GM19397 (cell line): ENCODE measurements around the gene MOCS1.

Experiments
- ATAC-seq: cut with Tn5 transposase; IDR thresholded peaks from one replicate; pipeline ENCODE4 v1.9.1; 2021; ENCODE audit warnings: mild to moderate bottlenecking, moderate library complexity; ENCODE audit not compliant: unreplicated experiment

MOCS1 gene

GRCh38 chr6:39881851-39882530 is 52.3 kb downstream of the MOCS1 start:
- no peak for ATAC-seq

DNA sequence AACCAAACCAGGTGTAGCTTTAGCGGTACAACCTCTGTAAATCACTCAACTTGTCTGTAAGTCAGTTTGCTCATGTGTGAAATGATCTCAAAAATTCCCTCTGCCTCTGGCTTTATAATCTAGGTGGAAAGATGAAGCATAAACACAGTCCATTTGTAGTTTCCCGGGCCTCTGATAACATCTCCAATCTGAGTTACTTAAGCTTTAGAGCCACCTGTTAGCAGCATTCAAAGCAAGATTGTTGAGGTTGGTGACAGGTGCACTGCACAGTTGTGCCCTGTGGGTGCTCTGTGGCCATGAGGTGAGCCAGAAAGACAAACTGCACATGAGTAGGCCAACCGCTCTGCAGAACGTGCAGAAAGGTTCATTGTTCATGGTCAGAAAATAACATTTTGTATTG is 53.7 kb downstream of the MOCS1 start:
- ATAC-seq = no peak

DNA sequence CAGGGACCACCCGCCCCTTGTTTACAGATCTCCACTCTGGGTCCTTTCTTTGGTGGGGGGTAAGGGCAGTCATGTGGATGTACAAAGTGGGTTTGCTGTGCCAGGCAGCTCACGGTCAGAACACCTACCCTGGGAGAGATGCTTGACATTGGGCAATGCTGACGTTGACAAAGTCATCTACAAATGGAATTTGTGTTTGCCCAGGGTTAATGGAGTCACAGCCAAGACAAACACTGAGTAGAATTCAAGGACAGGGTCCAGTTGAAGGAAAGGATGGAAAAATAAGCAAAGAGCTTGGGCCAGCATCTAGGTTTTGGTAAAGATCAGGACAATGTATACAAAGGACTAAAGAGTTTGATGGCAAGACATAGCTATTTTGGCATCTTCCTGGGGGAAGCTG is 54.7 kb downstream of the MOCS1 start:
- ATAC-seq = no peak

DNA sequence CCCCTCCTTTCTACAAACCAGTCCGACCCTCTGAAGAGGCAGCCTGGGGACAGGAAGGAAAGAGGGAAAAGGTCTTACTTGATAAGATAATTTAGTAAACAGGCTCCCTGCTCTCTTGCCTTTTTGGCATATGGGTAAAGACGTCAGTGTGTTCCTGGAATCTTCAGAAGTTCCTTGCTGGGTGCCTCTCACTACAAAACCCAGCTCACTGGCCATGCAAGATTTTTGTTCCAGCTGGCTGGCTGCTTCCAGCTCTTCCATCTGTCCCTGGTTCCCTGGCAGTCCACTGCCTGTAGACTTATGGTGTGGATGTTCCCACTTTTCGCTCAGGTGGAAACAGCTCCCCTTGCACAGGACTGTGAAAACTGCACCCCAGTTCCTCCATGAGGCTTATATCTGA is 57.4 kb downstream of the MOCS1 start:
- ATAC-seq = no peak

DNA sequence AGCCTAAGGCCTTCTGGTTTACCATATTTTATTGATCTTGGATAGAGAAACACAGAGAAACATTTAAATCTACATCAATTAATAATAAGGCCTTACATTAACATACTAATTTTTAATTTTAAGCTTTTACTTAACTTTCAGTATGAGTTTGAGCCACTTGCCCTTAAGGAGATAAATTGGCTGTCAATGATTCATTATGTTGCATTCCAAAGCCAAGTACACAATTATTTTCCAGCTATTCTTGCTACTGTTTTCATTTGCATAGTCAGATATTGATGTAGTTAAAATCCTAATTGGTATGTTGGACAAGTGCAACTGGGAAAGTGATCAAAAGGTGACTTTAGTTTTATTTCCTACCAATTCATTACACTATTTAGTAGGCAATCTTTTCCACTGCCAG is 58.2 kb downstream of the MOCS1 start:
- no peak for ATAC-seq

DNA sequence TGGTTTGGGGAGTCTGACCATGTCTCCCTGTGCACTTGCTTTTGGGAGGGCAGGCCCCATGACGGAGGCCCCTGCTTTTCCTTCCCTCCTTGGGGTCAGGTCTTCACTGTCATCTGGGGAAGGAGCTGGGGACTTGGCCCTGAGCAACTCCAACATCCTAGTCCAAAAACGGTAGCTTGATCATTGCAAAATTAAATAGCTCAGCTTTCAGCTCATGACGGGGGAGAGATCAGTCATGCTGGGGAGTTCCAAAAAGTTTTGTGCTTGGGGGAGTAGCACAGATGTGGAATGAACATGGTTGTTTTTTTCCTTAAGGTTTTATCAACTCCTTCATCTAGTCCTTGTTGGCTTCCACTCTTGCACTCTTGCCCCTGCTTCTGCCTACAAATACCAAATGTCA is 60.8 kb downstream of the MOCS1 start:
- ATAC-seq = no peak

DNA sequence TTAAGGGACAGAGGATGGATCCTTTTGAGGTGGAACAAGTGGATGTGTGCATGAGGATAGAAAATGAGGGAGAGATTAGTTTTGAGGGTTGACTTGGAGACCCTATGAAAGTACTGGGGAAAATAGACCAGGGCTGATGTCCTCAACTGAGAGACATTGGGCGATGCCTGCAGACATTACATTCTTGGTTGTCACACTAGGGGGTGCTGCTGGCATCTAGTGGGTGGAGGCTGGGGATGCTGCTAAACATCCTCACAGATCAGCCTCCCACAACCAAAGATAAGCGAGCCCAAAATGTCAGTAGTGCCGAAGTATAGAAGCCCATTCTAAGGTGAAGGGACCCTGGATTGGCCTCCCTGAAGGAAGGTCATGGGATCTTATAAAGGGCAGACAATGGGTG is 63.3 kb downstream of the MOCS1 start:
- ATAC-seq = no peak

GRCh38 chr6:39867592-39867991 is 66.7 kb downstream of the MOCS1 start:
- ATAC-seq = no peak

DNA sequence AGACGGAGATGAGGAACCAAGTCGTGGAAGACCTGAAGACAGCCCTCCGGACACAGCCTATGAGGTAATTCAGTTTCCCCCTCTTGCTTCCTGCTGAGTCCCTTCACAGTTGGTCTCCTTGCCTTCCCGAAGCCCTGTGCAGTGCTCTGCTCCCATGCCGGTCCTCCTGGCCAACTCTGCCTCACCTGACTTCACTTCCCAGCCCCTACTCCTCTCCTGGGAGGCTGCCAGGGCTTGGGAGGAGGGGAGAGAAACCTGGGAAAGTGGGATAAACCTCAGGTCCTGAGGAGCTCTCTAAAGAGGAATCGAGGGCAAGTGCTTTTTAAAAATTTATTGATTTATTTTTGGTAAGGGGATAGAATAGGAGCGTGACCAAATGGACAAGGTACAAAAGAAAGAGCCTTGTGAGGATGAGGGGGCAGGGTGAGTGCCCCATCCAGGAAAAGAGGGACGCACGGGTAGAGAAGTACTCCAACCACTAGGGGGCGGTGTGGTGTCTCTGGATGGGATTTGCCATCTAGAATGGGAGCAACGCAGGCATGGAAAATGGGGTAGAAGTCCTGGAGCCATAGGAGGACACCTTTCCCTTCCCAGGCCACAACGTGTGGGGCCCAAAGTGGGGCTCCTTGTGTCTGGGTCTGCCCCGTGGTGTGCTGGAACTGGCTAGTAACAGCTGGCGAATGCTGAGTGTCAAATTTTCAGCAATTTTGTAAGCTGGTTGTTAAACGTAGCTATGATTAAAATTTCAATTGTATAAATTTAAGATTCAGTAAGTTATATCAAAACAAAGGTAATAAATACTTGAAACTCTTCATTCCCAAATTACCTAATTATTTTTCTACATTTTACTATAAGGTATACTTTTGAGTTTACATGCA is 69.0 kb downstream of the MOCS1 start:
- no peak for ATAC-seq

GRCh38 chr6:39861663-39862062 is 72.6 kb downstream of the MOCS1 start:
- ATAC-seq = no peak

DNA sequence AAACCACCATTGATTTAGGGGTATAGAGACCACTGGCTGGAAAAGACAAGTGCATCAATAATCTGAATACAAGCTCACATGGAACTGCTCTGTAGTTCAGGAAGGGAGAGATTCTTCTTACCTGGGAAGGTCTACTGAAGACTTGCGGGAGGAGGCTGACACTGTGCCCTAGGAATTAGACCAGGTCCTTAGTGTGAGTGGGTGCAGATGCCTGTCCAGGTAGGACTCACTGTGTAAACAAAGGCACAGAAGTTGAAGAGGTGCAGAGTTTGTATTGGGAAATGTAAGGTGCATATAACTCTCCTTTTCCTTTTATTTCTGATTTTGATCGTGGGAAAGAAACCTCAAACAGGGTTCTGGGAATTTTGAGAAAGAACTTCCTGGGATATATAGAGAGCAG is 75.2 kb downstream of the MOCS1 start:
- no peak for ATAC-seq

GRCh38 chr6:39855356-39855995 is 78.8 kb downstream of the MOCS1 start:
- ATAC-seq = no peak
